Caco-2 (cell line): ENCODE data around the gene INPP5E. TPM values are rescaled to one million over a fixed set of nuclear protein-coding genes. Genes with fewer than 3 reads are reported as not detected.
A peak's percentile ranks its signal among the peaks of the same experiment; 100 is the strongest.

ENCODE experiments used
- BruUV-seq: library from RNA; stranded (reverse); fragments of 400-500 nt; replicated peaks from 2 replicates; lab custom pipeline; 2021; lab: Mats Ljungman, UMichigan
- CTCF ChIA-PET: fragments of 300-600 bp; sonication (Branson Sonifier 250); formaldehyde crosslinking; loops from one replicate; lab custom pipeline; 2022; ENCODE audit warnings: antibody characterized with exemption; lab: Charles Lee
- POLR2A ChIA-PET: fragments of 300-600 bp; sonication (Branson Sonifier 250); formaldehyde crosslinking; loops from one replicate; lab custom pipeline; 2022; ENCODE audit warnings: antibody characterized with exemption; lab: Charles Lee
- DNase-seq, 2 experiments: peaks; one replicate each; pipeline versions ENCODE4 v3.0.0 to v3.0.0-alpha.2; 2020 to 2022
- H3K27me3 ChIP-seq: replicated peaks from 2 replicates; pipeline ENCODE4 v1.6.0; 2011; ENCODE audit warnings: low read length; ENCODE audit not compliant: control insufficient read depth, insufficient read depth
- H3K36me3 ChIP-seq: 2 replicates; pipeline ENCODE4 v1.5.1; 2011; ENCODE audit warnings: low read length; ENCODE audit not compliant: control insufficient read depth, insufficient read depth
- H3K4me1 ChIP-seq: fragments of 250-450 bp; sonication (Bioruptor Pico); 2 replicates; pipeline ENCODE4 v1.5.1; 2020; ENCODE audit warnings: mild to moderate bottlenecking
- H3K4me3 ChIP-seq: 2 replicates; pipeline ENCODE4 v1.5.1; 2011; ENCODE audit warnings: low read depth, mild to moderate bottlenecking, control low read depth, low read length
- H3K9me3 ChIP-seq: fragments of 250-450 bp; sonication (Bioruptor Pico); 2 replicates; pipeline ENCODE4 v1.5.1; 2020; ENCODE audit warnings: mild to moderate bottlenecking, moderate library complexity
- H3K27ac Mint-ChIP-seq: one replicate; pipeline ENCODE4 v1.8.0; 2022; ENCODE audit warnings: mixed read lengths; ENCODE audit not compliant: unreplicated experiment
- H3K27me3 Mint-ChIP-seq: one replicate; pipeline ENCODE4 v1.8.0; 2022; ENCODE audit warnings: mixed read lengths; ENCODE audit not compliant: insufficient read depth, unreplicated experiment
- H3K36me3 Mint-ChIP-seq: one replicate; pipeline ENCODE4 v1.8.0; 2022; ENCODE audit warnings: mild to moderate bottlenecking, mixed read lengths; ENCODE audit not compliant: insufficient read depth, unreplicated experiment
- H3K4me1 Mint-ChIP-seq: one replicate; pipeline ENCODE4 v1.8.0; 2022; ENCODE audit warnings: low read depth, mixed read lengths; ENCODE audit not compliant: unreplicated experiment
- H3K4me3 Mint-ChIP-seq: one replicate; pipeline ENCODE4 v1.8.0; 2022; ENCODE audit warnings: mild to moderate bottlenecking, moderate library complexity, mixed read lengths; ENCODE audit not compliant: unreplicated experiment
- H3K9me3 Mint-ChIP-seq: one replicate; pipeline ENCODE4 v1.8.0; 2022; ENCODE audit warnings: mixed read lengths; ENCODE audit not compliant: unreplicated experiment
- CTCF ChIP-seq, 2 experiments: fragments of 200-600 bp in 1 of 2; IDR thresholded peaks; 1 replicate in 1 of 2; 2 replicates in 1 of 2; pipeline versions ENCODE4 v1.5.1 to v1.8.0; 2011 to 2022; ENCODE audit warnings: antibody characterized with exemption in 1 of 2, control low read depth in 1 of 2, inconsistent platforms in 1 of 2, low read depth in 1 of 2, low read length in 1 of 2, mild to moderate bottlenecking in 1 of 2, moderate library complexity in 1 of 2; ENCODE audit not compliant: insufficient read depth in 1 of 2, severe bottlenecking in 1 of 2, unreplicated experiment in 1 of 2
- intact Hi-C: fragments of 100-400 bp; cut with micrococcal nuclease; formaldehyde crosslinking; loops from one replicate; pipeline ENCODE4 v1.10.0; 2022; ENCODE audit not compliant: unreplicated experiment
- total RNA-seq: library from RNA; stranded (reverse); gene quantifications from 2 replicates; pipeline ENCODE4 v1.2.3, GENCODE V29; 2022

Gene INPP5E
- total RNA-seq, 1 experiment from 2014 or later = 18.6 TPM

- BruUV-seq = no TSS peak
- Mint-ChIP-seq H3K27ac (peak overlapping the region; percentile 30), H3K4me3 (no peak overlapping the region), H3K27me3 (no peaks in the 10 kb centered on the region), H3K4me1 (no peaks in the 10 kb centered on the region), H3K36me3 (peaks cover 100% of the 10 kb centered on the region), H3K9me3 (no peaks in the 10 kb centered on the region)
- POLR2A ChIA-PET = no interaction called here
- intact Hi-C loops = no loop called here
- H3K4me3 ChIP-seq = no peak overlapping the region
- H3K27me3 ChIP-seq = no peaks in the 10 kb centered on the region
- CTCF ChIA-PET = no interaction called here
- no peaks in the 10 kb centered on the region for H3K9me3 ChIP-seq
- no peak for DNase-seq
- TF ChIP-seq CTCF (IDR thresholded peaks at IDR 0.05; ENCODE audit: insufficient read depth in 1 of 2, low read depth in 1 of 2, low read length in 1 of 2, severe bottlenecking in 1 of 2, unreplicated experiment in 1 of 2) = no peak
- H3K4me1 ChIP-seq = no peaks in the 10 kb centered on the region
- H3K36me3 ChIP-seq = peaks cover 3% of the 10 kb centered on the region; the same call in 1 of the 2 replicates
Observed at GRCh38 chr9:136448655-136449054, 9.0 kb upstream of the INPP5E start.

GRCh38 chr9:136447173-136447778, 7.6 kb upstream of the INPP5E start:
- Mint-ChIP-seq H3K9me3 (no peaks in the 10 kb centered on the region), H3K27me3 (no peaks in the 10 kb centered on the region), H3K4me3 (no peak overlapping the region), H3K4me1 (no peaks in the 10 kb centered on the region), H3K36me3 (peaks cover 99% of the 10 kb centered on the region), H3K27ac (no peak overlapping the region)
- no peak for TF ChIP-seq CTCF (IDR thresholded peaks at IDR 0.05; ENCODE audit: insufficient read depth in 1 of 2, low read depth in 1 of 2, low read length in 1 of 2, severe bottlenecking in 1 of 2, unreplicated experiment in 1 of 2)
- no TSS peak for BruUV-seq
- Histone ChIP-seq H3K4me3 (no peak overlapping the region), H3K9me3 (no peaks in the 10 kb centered on the region), H3K27me3 (no peaks in the 10 kb centered on the region), H3K36me3 (peaks cover 3% of the 10 kb centered on the region; the same call in 1 of the 2 replicates), H3K4me1 (no peaks in the 10 kb centered on the region)
- DNase-seq = no peak
- CTCF ChIA-PET = interaction anchor here (0.5 kb wide), 1 partner anchor 20 kb away, joined by 3 read pairs; no protein-coding TSS in a partner anchor
- POLR2A ChIA-PET = no interaction called here
- intact Hi-C loops = no loop called here

DNA sequence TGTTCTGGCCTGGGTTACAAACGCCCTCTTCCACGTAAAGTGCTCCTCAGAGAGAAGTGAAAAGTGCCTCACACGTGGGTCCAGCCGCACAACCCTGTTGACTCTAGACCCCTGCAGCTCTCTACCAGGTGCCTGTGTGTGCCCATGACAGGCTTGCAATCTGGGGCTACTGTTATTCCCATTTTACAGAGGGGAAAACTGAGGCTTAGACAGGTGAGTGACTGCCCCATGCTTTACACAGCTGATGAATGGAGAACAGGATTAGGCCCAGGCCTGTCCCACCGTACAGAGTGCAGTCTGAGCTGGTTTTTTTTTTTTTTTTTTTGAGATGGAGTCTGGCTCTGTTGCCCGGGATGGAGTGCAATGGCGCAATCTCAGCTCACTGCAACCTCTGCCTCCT, 6.2 kb upstream of the INPP5E start:
- Mint-ChIP-seq H3K27me3 (no peaks in the 10 kb centered on the region), H3K4me3 (no peak overlapping the region), H3K9me3 (no peaks in the 10 kb centered on the region), H3K4me1 (no peaks in the 10 kb centered on the region), H3K27ac (no peak overlapping the region), H3K36me3 (peaks cover 97% of the 10 kb centered on the region)
- no TSS peak for BruUV-seq
- Histone ChIP-seq H3K27me3 (no peaks in the 10 kb centered on the region), H3K9me3 (no peaks in the 10 kb centered on the region), H3K36me3 (peaks cover 2% of the 10 kb centered on the region; the same call in 1 of the 2 replicates), H3K4me1 (no peaks in the 10 kb centered on the region), H3K4me3 (no peak overlapping the region)
- ChIA-PET CTCF (no interaction called here), POLR2A (no interaction called here)
- no peak for DNase-seq
- intact Hi-C loops = no loop called here
- TF ChIP-seq CTCF (IDR thresholded peaks at IDR 0.05; ENCODE audit: insufficient read depth in 1 of 2, low read depth in 1 of 2, low read length in 1 of 2, severe bottlenecking in 1 of 2, unreplicated experiment in 1 of 2) = no peak
